HG02981 (cell line): ENCODE data around the gene CUX1.
A peak's percentile ranks its signal among the peaks of the same experiment; 100 is the strongest.

Source experiments
- ATAC-seq: cut with Tn5 transposase; IDR thresholded peaks from one replicate; pipeline ENCODE4 v1.9.1; 2021; ENCODE audit warnings: mild to moderate bottlenecking, moderate library complexity; ENCODE audit not compliant: unreplicated experiment

Gene CUX1

DNA sequence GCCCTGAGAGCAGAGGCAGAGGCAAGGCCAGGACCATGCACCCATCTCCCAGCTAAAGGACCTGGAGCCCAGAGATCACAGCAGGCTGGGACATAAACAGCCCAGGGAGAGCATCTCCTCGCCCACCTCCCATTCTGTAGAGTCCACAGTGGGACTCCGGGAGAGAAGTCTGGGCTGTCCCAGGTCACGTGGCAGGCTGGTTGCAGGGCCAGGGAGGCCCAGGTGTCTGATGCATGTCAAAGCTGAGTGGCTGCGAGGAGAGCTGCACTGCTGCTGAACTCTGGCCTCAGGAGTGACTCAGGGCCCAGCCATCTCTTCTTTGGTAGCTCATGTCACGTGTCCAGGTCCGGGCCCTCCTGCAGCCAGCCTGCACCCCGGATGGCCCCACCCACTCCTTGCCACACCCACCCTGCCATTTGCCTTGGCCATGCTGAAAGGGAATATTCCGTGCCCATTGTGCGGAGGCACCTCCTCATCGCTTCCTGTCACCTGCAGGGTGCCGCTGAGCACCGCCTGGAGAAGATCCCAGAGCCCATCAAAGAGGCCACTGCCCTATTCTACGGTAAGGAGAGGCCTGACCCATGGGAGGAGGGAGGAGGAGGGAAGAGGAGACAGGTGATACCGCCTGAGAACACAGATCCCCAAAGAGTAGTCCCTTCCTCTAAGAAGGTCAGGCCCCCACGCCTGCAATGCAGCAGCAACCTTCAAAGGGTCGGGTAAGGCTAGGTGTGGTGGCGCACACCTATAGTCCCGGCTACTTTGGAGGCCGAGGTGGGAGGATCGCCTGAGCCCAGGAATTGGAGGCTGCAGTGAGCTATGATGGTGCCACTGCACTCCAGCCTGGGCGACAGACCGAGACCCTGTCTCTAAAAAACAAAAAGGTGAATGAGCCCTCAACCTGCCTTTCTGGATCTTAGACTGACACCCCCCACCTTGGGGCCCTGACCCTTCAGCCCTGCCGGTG is 456.6 kb downstream of the CUX1 start:
- no peak for ATAC-seq

DNA sequence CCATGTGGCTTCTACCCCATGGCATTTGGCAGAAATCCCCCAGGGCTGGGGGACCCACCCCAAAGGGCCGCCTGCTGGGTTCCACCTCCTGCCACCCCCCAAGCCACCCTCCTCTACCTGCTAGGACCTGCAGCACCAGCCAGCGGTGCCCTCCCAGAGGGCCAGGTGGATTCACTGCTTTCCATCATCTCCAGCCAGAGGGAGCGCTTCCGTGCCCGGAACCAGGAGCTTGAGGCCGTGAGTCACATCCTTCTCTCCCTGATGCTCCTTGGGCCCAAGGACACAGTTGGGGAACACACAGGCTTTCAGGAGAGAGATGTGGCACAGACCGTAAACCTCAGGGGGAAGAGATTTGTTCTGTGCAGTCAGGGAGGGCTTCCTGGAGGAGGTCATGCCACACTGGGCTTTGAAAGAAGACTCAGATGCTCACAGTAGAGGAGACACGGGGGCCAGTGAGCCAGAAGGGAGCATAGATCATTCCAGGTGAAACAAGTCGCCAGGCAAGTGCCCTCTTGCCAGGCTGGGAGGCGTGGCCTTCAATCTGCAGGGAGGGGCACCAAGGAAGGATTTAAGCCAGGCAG is 457.8 kb downstream of the CUX1 start:
- no peak for ATAC-seq

DNA sequence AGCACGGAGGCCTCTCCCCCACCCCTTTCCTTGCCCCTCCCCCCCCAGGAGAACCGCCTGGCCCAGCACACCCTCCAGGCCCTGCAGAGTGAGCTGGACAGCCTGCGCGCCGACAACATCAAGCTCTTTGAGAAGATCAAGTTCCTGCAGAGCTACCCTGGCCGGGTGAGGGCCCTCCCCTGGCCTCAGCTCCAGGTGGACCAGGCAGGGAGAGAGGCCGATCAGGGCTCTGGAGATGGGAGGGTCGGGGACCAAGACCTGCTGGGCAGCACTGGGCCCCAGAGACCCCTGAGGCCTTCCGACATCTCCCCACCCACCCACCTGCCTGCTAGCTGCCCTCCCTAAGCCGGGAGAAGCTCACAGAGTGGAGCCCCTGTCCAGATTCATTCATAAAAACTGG is 460.5 kb downstream of the CUX1 start:
- no peak for ATAC-seq

DNA sequence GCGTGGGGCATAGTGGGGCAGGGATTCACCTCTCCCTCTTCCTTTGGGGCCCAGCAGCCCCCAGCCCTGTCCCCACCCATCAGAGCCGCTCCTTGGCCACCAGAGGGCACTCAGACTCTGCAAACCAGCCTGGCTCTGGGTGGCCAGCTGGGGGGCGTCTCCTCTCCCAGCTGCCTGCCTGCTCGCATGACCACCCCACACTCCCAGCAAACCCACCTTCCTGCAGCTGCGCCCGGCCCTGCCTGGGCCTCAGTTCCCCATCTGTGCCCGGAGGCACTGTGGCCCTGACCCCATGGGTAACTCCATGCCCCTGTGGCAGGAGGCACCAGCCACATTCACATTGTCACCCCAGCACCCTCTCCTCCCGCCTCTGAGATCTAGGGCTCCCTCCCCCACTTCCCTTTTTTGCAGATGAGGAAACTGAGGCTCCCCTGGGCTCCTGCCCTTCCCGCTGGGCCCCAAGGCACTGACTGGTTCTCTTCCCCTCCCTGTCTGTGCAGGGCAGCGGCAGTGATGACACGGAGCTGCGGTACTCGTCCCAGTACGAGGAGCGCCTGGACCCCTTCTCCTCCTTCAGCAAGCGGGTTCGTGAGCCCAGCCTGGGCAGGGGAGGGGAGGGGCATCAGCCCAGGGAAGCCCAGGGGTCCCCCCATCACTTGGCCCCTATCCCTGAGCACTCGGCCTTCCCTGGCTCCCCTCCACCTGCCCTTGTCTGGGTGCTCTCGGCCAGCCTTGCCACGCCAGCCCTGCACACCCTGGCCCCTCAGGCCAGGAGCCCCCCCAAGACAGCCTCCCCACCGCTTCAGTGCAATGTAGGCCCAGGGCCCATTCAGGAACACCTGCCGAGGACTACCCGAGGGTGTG is 462.3 kb downstream of the CUX1 start:
- no peak for ATAC-seq

DNA sequence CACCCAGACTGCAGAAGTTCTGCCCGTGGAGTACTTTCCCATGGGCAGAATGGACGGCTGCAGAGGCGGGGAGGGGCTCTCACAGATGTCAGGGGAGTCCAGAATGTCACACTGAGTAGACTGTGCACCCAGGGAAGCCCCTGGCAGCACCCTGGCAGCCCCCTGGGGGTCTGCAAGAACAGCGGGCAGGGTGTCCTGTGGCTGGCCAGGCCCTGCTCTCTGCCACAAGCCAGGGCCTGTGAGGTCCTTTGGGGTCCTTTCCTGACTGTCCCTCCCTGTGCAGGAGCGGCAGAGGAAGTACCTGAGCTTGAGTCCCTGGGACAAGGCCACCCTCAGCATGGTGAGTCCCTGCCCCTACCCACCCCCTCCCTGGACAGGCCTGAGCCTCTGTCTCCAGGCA is 463.1 kb downstream of the CUX1 start:
- ATAC-seq, result no peak

DNA sequence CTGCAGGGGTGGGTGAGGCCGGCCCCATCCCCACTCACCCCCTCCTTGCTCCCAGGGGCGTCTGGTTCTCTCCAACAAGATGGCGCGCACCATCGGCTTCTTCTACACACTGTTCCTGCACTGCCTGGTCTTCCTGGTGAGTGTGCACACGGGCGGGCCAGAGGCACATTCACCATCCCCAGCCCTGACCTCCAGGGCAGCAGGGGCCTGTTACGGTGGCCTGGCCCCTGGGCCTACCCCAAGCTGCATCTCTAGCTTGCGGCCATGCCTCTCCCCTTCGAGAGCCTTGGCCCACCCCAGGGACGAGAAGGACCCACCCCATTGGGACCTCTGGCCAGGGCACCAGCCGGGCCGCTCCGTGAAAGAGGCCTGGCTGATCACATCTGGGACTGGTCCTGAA is 464.4 kb downstream of the CUX1 start:
- no peak for ATAC-seq

DNA sequence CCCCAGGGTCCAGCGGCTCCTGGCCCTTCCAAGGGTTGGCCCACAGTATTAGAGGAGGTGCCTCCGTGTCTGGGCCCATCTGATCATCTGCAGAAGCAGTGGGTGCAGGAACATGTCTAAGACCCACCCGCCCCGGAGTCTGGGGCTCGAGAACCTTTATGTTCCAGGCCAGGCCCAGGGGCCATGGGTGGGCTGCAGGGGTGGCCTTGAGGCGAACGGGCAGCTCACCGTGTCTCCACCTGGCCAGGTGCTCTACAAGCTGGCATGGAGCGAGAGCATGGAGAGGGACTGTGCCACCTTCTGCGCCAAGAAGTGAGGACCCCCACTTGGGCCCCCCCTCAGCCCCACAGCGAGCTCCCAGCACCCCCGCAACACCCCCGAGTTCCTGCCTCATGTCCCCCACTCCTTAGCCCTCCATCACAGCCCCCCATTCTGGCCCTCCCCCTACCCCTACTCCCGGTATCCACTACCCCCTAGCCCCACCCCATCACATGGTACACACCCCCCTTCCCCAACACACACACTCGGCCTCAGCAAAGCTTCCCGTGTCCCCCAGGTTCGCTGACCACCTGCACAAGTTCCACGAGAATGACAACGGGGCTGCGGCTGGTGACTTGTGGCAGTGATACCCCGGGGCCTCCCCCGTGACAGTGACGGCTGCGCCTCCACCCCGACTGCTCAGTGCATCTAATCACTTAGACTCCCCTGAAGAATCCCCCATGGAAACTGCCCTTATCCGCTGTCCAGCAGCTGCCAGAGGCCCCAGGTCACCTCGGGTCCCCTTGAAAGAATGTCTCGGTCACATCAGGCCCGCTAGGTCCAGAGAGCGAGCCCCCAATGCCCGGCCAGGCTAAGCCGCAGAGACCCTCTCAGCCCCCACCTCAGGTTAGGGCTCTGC is 465.3 kb downstream of the CUX1 start:
- no peak for ATAC-seq

DNA sequence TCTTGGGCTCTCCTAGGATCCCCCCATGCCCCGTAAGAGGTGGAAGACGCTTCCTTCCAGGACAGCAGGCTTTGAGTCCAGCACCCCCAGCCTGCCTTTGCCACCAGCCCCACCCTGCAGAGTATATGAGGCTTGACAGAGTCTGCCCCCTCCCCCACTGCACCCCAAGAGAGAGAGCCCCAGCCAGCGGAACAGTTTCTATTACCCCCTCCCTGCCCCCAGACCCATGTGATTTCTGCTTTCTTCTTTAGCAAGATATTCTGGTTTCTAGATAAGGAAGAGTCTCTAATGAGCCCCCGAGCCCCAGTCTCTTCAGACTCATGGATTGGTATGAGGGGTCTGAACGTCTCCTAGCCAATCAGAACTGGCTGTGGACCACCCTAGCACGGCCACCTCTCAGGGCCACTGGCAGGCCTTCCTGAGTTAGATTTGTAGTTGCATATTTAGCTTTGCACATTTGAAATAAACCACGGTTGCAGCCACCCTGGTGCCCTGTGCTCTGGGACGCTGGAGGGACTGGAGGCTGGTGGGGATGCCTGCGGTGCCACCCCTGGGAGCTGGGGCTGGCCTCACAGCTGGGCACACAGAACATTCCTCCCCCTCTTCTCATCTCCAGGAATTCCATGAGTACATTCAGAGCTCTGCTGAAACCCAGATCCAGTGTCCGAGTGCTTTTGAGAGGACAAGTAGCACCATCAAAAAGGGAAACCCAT is 466.2 kb downstream of the CUX1 start:
- no peak for ATAC-seq

DNA sequence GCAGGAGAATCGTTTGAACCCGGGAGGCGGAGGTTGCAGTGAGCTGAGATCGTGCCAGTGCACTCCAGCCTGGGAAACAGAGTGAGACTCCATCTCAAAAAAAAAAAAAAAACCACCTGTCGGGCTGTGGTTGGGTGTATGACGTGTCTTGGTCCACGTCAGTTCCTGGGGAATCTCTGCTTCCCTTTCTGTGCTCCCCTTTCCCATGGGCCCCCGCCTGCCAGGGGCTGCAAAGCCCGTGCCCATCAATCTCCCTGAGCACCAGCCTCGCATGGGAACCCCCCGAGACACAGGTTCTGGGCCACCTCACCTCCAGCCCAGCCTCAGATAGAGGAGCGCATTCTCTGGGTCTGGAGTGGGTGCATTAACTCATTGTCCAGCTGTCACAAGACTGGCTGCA is 467.0 kb downstream of the CUX1 start:
- ATAC-seq, result no peak

DNA sequence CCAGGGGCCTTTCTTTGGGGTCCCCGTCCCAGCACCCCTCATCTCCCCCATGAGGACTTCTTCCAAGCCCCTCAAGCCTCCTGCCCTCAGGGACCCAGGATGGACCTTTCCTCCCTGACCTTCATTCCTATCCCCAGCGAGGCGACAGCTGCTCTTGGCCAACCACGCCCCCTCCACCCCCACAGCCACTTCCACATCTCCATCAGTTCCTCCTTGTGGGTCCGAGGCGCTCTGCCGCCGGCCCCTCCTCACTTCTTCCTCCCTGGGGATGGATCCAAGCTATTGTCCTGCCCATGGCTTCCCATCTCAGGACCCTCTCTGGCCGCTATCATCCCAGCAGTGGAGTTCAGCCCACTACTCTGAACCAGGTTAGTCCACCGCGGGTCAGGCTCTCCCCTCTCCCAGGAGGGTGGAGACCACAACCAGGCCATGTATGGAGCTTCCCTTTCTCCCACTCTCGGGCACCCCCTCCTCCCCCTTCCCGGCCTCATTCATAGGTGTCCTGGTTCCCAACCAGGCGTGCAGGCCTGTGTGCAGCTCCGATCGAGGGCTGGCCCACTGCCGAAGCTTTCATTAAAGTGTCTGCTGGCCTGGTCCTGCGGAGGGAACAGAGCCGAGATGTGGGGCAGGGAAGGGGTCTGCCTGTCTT is 467.6 kb downstream of the CUX1 start:
- ATAC-seq, result no peak

DNA sequence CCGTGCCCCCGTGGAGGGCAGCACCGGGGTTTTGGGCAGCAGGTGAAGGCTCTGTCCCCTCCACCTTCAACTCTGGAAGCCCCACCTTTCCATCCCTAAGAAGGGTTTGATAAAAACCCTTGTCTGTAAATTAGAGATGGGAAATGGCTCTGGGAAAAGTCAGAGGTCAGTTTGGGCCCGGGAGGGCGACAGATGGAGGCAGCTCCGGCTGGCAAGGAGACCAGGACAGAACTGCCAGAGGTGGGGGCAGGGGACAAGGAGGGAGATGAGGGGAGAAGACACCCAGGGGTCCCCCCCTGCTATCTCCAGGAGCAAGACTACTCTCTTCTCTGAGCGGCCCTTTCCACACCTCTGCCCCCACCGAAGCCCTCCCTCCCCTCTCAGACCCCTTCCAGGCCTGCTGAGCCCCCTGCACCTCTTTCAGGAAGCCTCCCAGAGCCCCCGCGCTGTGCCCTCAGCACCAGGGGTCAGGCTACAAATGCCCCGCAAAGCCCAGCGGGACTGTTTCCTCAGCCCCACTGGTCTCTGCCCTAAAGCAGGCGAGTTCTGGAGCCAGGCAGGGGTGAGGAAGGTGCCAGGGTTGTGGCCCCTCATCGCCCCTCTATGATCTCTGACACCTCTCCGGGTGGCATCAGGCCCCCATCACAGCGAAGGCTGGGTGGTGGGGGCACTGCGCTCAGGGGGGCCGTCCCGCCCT is 468.3 kb downstream of the CUX1 start:
- peak; percentile 1 for ATAC-seq

DNA sequence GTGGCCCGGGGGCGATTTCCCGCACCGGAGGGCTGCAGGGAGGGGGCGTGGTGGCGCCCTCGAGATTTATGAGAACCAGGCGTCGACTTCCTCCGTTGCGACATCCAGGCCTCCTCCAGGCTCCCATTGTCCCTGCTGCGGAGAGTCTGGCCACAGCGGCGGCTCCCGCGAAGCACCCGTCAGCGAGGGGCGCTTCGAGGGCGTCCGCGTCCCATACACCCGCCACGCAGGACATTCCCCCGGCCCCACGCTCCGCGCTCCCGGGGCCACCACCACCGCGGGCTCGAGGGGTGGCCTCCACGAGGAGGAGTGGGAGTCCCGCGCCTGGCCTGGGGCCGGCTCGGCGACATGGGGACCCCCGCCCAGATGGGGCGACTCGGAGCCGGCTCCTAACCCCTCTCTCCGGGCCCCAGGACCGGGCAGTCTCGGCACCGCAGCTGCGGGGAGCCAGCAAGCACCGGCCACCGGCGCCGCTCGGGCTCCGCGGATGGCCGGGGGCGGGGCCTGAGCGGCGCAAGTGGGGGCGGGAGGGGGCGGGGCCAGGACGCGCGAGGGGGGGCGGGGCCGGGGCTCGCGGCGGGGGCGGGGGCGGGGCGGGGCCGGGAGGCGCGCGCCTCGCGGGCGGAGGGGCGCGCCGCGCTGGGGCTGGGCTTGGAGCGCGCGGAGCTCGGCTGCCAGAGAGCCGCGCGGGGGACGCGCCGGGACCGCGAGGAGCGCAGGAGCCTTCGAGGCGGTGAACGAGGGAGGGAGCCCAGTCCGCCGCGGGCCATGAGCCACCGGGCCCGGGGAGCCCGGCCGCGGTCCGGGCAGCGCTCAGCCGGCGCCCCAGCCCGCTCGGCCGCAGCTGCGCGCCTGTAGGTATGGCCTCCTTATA is 469.0 kb downstream of the CUX1 start, which contains the start of gene SH2B2:
SH2B2 (plus strand) TSS at position 632 of the 874 bp plus-strand sequence. CDS start 13,683 bp downstream, outside the sequence.
- peak; percentile 27 for ATAC-seq

DNA sequence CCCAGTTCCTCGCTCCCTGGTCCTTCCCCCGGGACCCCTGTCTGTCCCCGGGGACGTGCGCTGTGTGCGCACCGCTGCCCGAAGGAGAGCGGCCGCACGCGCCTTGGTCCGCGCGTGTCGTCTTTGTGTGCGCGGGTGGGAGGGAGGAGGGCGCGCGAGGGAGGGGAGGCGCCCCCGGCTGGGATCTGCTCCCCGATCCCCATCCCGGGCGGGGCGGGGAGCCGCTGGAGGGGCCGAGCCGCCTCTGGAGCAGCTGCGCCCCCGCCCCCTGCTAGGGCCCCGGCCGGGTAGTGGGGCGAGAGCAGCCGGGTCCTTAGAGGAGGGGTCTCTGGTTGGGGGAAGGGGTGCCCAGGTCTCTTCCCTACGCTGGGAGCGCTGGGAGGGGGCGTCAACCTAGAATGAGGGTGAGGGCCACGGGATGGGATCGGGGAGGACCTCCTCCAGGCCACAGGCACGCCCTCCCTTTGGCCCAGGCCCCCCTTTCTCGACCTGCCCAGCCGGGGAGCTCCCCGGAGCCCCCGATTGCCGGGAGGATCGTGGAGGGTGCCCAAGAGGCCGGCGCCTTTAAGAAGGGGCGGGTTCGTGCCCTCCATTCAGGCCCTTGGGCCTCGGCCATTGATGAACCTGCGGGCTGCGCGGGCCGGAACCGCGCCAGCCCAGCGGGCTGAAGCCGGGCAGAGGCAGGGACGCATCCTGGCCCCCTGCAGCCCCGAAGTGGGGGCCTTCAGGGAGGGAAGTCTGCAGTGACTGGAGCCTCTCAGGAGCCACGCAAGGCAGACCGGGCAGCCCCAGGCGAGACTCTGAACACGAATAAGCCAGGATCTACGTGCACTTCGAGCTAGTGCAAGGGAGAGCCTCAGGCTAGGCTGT is 469.9 kb downstream of the CUX1 start:
- no peak for ATAC-seq

DNA sequence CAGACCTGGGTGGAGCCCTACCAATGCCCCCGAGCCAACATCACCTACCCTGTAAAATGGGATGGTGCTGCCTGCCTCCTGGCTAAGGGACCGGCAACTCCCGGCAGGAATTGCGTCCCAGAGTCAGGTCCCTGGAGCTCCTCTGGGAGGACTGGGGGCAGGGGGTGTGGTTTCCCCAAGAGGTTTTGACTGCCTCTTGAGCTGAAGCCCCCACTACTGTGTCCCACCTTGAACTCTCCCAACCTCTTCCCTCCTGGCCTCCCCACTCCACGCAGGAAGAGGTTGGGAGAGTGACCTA is 470.5 kb downstream of the CUX1 start:
- no peak for ATAC-seq

DNA sequence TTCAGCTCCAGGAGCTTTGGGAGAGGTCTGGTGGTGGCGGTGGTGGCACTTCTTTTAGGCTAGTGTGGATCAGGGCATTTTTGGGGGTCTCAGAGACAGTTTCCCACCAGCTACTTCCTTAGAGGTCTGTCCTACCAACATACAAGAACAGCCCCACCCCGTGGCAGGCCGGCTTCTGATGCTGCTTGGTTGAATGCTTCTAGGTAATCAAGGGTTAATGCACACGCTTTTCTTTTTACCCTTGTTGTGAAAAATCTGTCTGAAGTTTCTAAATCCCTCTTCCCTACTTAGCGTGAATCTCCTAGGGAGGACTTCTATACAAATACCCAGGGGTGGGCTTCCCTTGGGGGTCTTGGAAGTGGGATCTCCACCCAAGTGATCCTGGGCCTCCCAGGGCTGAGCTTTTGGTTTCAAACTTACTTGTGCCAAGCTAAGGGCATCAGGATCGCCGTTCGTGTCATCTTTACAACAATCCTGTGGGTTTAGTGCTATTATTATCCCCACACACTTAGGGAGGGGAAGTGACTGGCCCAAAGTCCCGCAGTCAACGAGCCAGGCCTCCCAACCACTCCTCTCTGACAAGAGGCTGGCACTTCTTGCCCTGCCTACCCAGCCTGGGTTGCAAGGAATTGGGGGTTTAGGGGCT is 471.0 kb downstream of the CUX1 start:
- no peak for ATAC-seq

DNA sequence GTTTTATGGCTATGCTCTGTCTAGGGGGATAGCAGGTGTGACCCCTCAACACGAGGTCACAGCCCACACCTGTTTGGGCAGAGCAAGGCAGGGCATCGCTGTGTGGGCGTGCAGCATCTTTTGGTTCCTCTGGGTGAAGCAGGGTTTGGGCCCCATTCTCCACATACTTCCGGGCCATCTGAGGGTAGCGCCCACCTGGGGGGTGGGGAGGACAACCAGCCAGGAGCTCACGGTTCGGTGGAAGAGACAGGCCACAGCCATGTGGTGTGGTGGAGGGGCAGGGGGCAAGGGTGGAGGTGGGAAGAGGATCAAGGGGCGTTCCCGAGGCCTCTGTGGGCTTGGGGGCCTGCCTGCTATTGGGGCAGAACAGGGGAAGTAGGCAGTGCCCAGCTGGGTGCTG is 471.6 kb downstream of the CUX1 start:
- ATAC-seq, result no peak
